SK-N-SH treated with all-trans-retinoic acid at 6 μM for 48 hours (cell line): Measurements from ENCODE around the gene IL22RA2.

Experiments used
- OSR1 ChIP-seq: fragments of 250-450 bp; sonication (Bioruptor Pico); IDR thresholded peaks from 2 replicates; pipeline ENCODE4 v1.8.0; 2022; ENCODE audit warnings: moderate library complexity, mild to moderate bottlenecking, inconsistent platforms
- RARB ChIP-seq: fragments of 250-450 bp; sonication (Bioruptor Pico); IDR thresholded peaks from 2 replicates; pipeline ENCODE4 v1.8.0; 2021; ENCODE audit warnings: mild to moderate bottlenecking, moderate library complexity
- SNAI2 ChIP-seq: fragments of 250-450 bp; sonication (Bioruptor Pico); IDR thresholded peaks from 2 replicates; pipeline ENCODE4 v1.5.0; 2020; ENCODE audit warnings: mild to moderate bottlenecking, moderate library complexity
- ZFP30 ChIP-seq: fragments of 450-650 bp; formaldehyde crosslinking; IDR thresholded peaks from 2 replicates; pipeline ENCODE4 v1.5.0; 2022; ENCODE audit warnings: mild to moderate bottlenecking, moderate library complexity
- TF ChIP-seq, protein P1 (sequence below): fragments of 250-450 bp; sonication (Bioruptor Pico); IDR thresholded peaks from 2 replicates; pipeline ENCODE4 v1.8.0; 2020; ENCODE audit warnings: mild to moderate bottlenecking, moderate library complexity, borderline replicate concordance

DNA sequence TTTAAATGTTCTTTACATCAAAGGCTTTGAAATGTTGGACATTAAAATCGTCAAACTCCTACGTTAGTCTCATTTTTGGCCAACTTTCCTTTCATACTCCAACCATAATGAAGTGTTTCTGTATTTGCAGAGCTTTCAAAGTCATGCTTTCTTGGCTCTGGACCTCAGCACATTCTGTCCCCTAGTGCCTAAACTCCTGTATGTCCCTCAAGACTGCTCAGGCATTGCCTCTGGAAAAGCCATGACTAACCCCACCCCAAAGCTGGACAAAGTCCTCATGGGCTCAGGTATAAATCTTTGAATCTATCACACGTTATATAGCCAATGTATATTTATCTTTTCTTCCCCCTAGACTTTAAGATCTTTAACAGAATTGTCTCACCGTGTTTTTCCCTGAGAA is 26.8 kb upstream of the IL22RA2 start:
- TF ChIP-seq OSR1 (CRISPR knock-in tag) (no peak), ZFP30 (no peak), RARB (CRISPR knock-in tag) (no peak), SNAI2 (no peak)
- TF ChIP-seq, protein P1, sequence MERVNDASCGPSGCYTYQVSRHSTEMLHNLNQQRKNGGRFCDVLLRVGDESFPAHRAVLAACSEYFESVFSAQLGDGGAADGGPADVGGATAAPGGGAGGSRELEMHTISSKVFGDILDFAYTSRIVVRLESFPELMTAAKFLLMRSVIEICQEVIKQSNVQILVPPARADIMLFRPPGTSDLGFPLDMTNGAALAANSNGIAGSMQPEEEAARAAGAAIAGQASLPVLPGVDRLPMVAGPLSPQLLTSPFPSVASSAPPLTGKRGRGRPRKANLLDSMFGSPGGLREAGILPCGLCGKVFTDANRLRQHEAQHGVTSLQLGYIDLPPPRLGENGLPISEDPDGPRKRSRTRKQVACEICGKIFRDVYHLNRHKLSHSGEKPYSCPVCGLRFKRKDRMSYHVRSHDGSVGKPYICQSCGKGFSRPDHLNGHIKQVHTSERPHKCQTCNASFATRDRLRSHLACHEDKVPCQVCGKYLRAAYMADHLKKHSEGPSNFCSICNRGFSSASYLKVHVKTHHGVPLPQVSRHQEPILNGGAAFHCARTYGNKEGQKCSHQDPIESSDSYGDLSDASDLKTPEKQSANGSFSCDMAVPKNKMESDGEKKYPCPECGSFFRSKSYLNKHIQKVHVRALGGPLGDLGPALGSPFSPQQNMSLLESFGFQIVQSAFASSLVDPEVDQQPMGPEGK (CRISPR knock-in tag): no peak
